NCI-H1694 (cell line): ENCODE data around the gene RBP3.

Source experiments
- DNase-seq: peaks from one replicate; lab custom pipeline; 2025; lab: John Stamatoyannopoulos, UW

The RBP3 gene

DNA sequence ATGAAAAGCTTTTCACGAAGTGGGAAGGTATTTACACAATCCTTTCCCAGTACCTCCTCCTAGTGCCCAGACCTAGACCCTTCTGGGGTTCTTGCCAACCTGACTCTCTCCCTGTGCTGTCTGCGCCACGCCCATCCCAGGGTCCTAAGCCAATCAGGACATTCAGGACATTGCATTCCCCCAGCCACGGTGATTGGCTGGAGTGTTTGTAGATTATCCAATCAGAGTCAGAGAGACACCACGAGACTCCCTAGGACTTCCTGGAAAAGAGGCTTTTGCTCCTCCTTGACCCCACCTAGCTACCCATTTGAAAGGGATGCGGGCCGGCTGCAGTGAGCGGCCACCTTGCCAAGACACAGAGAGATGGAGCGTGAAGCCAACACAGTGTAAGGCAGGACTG lies 29.5 kb upstream of the RBP3 start:
- no peak for DNase-seq

DNA sequence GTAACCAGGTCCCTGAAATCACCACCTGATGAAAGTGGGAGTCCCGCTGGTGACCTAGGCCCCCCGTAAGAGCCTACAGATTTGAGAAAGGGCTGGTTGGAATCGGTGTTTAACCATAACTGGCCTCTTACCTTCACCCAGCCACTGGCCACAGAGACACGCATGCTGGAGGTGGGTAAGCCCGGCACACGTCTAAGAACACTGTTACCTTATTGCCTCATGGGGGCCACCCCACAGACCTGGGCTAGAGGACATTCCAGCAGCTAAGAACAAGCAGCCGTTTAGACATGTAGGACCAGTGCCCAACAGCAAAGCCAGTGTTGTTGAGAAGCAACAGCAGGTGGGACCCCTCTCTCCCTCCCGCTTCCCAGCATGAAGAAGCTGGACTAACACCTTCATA lies 28.4 kb upstream of the RBP3 start:
- no peak for DNase-seq

DNA sequence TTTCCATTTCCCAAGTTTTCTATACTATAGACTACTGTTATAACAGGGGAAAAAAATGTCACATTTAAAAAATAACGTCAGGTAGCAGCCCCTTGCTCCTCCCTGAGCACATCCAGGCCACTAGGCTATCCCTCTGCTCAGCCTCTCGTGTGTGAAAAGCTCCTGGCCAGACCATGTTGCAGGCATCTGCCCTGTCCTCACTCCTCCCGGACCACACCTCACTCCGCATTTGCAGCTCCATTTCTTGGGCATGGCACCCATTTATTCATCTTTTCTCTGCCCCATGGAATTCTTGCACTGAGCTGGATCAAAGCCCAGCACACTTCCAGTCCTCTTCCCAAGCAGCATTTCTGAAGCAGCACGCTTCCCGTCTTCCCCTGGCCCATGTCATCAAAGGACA lies 27.4 kb upstream of the RBP3 start:
- DNase-seq = no peak

DNA sequence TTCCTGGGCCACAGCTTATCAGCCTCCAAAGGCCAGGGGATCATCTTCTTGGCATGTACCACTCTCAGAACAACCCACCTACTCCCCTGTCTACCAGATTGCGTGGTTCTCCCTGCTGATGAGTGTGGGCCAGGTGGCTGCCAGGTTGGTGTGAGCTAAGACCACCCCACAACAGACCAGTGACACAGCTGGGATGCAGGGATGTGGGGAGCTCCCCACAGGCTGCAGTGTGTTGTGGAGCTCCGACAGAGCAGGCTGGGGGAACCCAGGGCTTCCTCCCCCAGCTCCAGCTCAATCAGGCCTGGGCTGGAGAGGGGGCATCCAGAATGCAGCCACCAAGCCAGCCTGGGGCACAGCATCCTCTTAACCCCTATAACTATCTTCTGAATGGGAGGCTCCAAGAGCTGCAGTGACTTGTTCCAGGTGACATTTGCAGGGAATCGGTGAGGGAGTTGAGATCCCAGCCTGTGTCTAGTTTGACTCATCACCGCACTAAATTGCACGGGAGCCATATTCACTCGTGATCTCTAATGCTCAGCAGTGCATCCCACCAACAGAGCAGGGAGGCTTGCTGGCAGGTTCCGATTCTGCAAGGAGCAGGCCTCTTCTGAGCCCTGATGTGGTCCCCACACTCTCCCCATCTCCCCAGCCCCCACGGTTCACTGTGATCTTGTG lies 26.5 kb upstream of the RBP3 start:
- no peak for DNase-seq

DNA sequence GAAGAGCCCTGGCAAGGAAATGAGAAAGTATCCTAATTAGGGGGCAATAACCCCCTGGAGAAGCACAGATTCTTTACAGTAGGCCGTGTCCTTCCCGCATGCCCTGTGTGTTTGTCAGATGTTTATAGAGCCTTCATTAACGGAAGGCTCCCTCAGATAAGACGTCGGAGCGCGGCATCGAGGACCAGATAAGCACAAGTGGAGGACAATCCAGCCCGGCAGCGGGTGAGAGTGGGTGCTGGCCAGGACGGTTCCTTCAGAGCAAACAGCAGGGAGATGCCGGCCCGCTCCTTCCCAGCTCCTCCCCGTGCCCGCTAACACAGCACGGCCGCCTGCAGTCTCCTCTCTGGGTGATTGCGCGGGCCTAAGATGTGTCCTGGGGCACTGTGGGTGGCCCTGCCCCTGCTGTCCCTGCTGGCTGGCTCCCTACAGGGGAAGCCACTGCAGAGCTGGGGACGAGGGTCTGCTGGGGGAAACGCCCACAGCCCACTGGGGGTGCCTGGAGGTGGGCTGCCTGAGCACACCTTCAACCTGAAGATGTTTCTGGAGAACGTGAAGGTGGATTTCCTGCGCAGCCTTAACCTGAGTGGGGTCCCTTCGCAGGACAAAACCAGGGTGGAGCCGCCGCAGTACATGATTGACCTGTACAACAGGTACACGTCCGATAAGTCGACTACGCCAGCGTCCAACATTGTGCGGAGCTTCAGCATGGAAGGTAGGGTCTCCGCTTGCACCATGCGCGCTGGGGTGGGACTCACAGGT lies 25.7 kb upstream of the RBP3 start, which contains the start of gene GDF2:
TSS of gene GDF2 (plus strand) at position 155 of the 762 bp plus-strand sequence. CDS start at position 370, 215 bp downstream.
- DNase-seq = no peak

DNA sequence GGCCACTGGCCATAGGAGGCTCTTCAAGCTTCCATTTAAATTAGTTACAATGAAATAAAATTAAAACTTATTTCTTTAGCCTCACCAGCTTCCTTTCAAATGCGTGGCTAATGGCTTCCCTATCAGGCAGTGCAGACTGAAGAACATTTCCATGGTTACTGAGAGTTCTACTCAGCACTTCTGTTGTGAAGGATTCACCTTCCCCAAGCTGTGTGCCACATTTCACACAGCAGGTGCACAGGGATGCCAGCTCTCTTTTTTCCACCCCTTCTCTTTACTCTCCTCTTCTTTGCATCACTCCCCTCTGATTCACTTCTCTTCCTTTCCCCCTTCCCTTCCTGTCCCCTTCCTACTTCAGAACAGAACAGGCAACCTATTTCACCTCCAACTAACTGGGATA lies 25.1 kb upstream of the RBP3 start:
- no peak for DNase-seq

DNA sequence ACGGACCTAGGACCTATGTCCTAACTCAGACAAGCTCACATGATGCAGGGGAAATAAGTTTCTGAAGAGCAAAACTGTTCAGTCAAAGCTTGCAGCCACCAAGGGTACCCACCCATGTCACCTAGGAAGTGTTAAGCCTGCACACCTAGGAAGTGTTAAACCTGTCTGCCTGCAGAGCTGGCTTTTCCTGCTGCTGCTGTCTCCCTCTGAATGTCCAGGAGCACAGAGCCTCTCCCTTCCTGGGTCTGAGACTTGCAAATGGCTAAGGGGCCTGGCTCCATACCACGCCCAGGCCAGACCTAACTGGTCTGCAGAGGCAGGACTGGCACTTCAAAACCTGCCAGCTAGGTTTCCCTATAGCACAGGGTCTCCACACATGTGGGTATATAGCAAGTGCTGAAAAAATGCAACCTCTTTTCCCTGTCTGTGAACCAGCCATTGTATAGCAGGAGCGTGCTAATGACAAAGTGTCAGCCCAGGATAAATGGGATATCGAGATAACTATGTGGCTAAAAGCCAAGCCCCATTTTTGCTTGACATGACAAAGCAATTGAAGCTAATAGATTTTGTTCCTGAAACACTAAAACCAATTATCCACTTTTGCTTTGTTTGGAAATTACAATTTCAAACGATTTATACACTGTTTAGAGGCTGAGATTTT lies 24.4 kb upstream of the RBP3 start:
- no peak for DNase-seq

DNA sequence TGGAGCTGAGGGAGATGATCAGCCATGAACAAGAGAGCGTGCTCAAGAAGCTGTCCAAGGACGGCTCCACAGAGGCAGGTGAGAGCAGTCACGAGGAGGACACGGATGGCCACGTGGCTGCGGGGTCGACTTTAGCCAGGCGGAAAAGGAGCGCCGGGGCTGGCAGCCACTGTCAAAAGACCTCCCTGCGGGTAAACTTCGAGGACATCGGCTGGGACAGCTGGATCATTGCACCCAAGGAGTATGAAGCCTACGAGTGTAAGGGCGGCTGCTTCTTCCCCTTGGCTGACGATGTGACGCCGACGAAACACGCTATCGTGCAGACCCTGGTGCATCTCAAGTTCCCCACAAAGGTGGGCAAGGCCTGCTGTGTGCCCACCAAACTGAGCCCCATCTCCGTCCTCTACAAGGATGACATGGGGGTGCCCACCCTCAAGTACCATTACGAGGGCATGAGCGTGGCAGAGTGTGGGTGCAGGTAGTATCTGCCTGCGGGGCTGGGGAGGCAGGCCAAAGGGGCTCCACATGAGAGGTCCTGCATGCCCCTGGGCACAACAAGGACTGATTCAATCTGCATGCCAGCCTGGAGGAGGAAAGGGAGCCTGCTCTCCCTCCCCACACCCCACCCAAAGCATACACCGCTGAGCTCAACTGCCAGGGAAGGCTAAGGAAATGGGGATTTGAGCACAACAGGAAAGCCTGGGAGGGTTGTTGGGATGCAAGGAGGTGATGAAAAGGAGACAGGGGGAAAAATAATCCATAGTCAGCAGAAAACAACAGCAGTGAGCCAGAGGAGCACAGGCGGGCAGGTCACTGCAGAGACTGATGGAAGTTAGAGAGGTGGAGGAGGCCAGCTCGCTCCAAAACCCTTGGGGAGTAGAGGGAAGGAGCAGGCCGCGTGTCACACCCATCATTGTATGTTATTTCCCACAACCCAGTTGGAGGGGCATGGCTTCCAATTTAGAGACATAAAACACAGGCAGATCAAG lies 22.6 kb upstream of the RBP3 start:
- no peak for DNase-seq

DNA sequence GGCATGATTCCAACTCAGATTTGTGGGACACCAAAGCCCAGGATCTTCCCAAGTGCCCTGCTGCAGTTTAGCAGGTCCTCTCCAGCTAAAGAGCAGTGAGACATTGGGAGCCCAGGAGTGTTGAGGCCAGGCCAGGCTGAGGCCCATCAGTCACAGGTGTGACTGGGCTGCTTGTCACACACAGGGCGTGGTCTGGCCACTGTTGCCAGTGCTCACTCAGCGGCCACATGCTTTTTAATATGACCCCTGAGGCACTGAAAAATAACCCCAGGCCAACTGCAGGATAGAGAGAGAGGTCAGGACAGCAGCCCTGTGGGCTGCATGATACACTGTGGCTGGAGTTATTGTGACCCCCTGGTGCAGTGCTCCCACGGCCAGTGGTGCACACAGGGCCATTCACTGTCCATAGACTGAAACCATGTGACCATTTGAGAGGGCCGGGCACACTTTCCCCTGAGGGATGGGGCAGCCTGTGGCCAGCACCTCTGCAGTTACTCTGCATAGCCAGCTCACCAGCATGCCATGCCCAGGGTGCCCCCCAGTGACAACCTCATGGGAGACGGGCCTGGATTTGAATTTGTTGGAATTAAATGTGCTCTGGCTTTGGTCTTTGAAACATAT lies 21.7 kb upstream of the RBP3 start:
- no peak for DNase-seq

DNA sequence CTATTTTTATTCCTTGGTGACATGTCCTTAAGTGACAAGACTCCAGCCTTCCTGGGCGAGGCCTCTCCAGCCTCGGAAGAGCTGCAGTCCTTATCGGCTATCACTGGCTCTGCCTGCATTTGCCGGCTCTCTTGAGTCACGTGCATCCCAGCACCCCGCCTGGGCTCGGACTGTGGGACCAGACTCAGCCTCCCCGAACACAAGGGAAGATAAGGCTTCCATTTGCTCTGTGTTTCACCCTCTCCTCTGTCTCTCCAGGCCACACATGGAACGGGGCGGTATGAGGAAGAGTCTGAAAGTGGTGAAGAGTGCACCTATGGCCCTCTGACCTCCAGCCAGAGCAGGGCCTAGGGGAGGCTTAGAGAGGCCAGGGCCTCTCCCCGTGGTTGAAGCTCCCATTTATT lies 21.2 kb upstream of the RBP3 start:
- DNase-seq = no peak

DNA sequence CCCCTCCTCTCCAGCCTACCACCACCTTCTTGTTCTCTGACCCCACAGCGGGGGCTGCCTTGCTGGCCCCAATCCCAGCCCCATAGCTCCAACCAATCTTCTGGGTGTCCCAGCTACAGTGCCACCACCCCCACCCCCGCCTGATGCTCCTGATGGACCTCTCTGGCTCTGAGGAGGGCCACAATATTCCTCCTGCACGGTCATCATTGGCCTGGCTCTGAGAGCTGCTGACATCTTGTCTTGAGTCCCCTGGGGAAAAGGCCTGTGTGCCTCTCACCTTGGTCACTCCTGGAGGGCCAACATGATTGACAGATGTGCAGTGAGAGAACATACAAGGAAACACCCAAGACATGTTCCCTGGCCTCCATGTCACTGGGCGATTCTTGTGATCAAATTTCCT lies 18.3 kb upstream of the RBP3 start:
- no peak for DNase-seq

DNA sequence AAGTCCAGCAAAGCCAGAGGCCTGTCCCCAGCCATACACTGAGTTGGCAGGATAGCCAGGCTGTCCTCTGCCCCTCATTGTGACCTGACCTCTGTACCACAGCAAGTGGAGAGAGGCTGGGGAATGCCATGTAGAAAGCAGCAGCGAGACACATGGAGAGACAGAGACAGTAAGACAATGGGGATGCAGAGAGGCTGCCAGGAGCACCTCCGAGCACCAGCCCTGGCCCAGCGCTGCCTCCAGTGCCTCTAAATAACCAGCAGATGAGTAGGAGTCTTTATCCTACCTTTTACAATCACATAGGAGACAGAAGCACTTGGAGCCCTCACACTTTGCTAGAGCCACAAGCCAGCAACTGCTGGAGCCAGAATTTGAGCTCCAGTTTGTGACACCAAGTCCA lies 17.8 kb upstream of the RBP3 start:
- no peak for DNase-seq

DNA sequence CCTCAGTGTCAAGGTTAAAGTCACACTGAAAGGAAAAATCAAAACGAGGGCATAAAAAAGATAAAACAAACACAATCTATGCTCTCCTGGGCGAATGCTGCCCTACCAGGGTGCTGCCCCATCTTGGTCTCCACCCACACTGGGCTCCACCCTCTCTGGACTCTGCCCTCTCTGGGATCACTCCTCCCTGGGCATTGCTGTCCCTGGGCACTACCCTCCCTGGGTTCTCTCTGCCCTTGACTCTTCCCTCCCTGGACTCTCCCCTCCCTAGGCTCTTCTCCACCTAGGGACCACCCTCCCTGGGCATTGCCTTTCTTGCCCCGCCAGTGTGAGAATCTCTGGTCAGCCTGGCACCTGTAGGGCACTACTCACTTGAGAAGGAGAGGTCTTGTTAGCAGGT lies 17.4 kb upstream of the RBP3 start:
- no peak for DNase-seq

DNA sequence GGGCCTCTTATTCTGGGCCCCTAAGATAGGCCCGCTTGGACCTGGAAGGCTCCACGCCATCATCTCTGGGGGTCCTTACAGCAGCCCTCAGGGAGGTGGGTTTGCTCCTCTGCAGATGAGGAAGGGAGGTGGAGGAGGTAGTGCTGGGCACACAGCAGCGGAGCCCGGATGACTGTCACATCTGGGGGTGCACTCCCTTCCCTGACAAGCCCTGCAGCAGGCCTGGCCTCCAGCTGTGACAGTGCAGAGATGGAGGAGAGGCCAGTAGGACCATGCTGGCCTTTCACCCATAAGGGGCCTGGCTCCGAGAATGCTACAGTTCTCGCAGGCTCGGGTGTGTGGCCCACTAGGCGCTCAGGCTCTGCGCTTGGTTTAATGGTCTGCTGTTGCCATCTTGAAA lies 16.7 kb upstream of the RBP3 start:
- no peak for DNase-seq

DNA sequence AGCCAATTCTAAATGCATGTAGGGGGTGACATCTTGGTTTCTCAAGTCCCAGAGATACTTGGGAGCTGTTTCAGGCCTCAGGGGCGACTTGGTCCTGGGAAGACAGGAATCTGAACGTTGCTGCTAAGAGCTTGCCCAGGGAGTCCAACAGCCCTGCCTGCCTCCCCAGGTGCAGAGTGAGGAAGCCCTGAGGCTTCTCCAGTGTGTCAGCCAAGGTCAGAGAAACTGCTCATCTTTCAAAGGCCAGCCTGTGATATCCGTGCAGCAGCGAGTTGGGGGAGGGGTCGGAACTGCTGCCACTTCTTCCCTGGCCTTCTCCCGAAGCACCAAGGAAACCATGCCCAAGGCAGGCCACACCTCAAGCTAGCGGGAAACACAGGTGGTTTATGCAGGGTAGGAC lies 16.2 kb upstream of the RBP3 start:
- no peak for DNase-seq

DNA sequence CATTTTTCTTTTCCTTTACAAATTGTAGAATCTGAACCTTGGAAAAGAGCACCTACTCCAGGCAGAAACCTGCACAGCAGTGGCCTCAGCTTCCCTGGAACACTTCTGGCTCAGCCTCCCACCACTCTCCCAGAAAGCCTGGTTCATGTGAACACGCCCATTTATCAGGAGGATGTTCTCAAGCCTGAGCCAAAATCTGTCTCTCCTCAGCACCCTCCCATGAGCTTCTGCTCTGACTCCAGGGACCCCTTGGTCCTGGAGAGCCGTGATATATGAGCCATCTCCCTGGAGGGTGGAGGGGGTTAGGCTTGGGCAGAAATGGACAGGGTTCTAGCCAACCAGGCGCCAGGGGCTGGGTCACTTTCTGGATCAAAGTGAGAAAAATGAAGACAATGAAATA lies 15.8 kb upstream of the RBP3 start:
- DNase-seq = no peak

DNA sequence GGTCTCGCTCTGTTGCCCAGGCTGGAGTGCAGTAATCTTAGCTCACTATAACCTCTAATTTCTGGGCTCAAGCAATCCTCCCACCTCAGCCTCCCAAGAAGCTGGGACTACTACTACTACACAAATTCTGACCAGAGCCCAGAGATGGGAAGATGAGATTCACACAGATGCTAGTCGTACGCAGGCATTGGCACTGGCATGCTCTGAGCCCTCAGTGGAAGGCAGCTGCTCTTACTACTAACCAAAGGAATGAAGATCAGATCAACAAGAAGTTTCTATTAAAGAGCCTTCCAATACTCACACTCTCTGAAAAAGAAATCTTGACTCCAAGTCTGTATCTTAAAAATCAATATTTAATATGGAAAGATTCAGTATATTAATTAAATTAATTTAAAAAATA lies 15.2 kb upstream of the RBP3 start:
- no peak for DNase-seq

DNA sequence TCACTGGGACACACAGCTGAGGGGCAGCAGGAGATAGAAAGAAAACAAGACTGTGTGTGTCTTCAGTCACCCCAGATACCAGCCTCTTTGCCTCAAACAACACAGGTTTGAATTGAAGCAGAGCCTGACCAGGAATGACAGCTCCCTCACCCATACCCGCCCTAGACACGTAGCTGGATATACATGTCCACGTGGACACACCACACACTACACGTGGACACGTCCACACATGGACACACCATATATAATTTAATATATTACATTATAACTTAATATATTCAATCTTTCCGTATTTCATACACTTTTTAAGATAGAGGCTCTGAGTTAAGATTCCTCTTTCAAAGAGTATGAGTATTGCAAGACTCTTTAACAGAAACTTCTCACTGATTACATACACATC lies 14.6 kb upstream of the RBP3 start:
- DNase-seq = no peak

DNA sequence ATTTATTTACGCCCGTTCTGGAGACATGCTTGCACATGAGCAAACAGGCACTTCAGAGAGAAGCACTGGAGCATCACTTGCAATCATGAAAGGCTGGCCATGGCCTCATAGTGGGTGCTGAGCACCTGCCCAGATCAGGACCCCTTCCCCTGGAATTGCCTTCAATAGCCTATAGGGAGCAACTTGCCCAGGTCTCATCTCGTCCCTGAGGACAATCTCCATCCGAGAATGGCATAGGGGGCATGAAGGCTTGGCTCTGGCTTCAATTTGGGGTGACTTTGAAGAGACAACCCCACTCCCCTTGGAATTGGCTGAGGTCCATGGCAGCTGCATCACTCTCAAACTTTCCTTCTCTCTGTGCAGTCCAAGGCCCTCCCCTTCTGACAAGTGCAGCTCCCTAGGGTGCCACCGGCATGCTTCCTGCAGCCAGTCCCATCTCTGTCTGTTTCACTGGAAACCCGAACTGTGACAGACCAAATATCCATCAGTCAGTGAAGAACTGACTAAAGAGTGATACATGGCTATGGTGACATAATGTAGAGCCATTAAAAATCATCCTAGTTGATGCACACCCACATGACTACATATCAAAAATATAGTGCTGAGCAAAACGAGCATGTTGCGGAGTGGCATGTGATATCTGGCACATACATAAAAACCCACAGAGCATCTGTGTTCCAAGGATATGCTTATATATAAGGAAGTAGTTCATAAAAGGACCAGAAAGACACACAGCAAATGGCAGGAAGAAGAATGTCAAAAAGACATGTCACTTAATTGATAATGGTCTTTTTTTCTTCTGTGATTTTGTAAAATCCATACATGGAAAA lies 13.5 kb upstream of the RBP3 start:
- no peak for DNase-seq

DNA sequence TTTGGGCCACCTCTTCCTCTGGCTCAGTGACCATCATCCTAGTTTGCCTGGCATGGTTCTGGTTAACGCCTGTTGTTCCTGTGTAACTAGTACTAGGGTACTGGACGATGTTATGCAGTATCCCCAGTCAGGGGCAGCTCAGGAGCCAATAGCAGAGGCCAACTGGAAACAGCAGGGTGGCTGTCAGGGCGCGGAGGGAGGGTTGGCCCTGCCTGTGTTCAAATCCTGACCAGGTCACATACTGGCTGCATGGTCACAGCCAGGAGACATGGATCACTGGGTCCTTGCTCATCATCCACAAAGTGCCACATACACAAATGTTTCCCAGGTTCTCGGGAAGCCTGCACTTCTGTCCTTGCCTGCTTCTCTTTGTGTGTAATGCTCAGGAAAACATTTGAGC lies 12.3 kb upstream of the RBP3 start:
- no peak for DNase-seq
